Measurements from ENCODE around the gene ADAMTS6. TPM values are rescaled to one million over a fixed set of nuclear protein-coding genes. Genes with fewer than 3 reads are reported as not detected.
"Not testable (repeated sequence)": the region's sequence is repeated elsewhere in the genome, so short reads cannot be mapped to it uniquely, and the experiment has no call there.

ADAMTS6 gene
- total RNA-seq, 2 experiments from 2014 or later, result 2.8 to 4.0 TPM

GRCh38 chr5:65190328-65191053 lies 291.2 kb downstream of the ADAMTS6 start:
- DNase-seq (no peak), ATAC-seq (peak; percentile 77)
- Mint-ChIP-seq H3K9me3 (ENCODE audit: low read depth) (no peaks in the 10 kb centered on the region), H3K4me1 (peaks cover 9% of the 10 kb centered on the region), H3K4me3 (no peak overlapping the region), H3K27ac (no peak overlapping the region), H3K27me3 (no peaks in the 10 kb centered on the region), H3K36me3 (peaks cover 4% of the 10 kb centered on the region)
- CTCF ChIA-PET, result no interaction called here

GRCh38 chr5:65186646-65187227 lies 295.0 kb downstream of the ADAMTS6 start:
- no peak overlapping the region for H3K27ac Mint-ChIP-seq
- ATAC-seq, result no peak
- DNase-seq, result no peak
- H3K9me3 Mint-ChIP-seq (ENCODE audit: low read depth), result no peaks in the 10 kb centered on the region
- CTCF ChIA-PET, result no interaction called here
- no peaks in the 10 kb centered on the region for H3K27me3 Mint-ChIP-seq
- peaks cover 10% of the 10 kb centered on the region for H3K4me1 Mint-ChIP-seq
- no peak overlapping the region for H3K4me3 Mint-ChIP-seq
- H3K36me3 Mint-ChIP-seq, result peaks cover 4% of the 10 kb centered on the region

GRCh38 chr5:65185468-65185867 lies 296.3 kb downstream of the ADAMTS6 start:
- Mint-ChIP-seq H3K27me3 (peaks cover under 1% of the 10 kb centered on the region), H3K27ac (no peak overlapping the region), H3K36me3 (peaks cover 3% of the 10 kb centered on the region), H3K4me3 (no peak overlapping the region), H3K9me3 (ENCODE audit: low read depth) (no peaks in the 10 kb centered on the region), H3K4me1 (peaks cover 5% of the 10 kb centered on the region)
- CTCF ChIA-PET, result no interaction called here
- DNase-seq (no peak), ATAC-seq (no peak)

- H3K4me1 Mint-ChIP-seq, result peaks cover 1% of the 10 kb centered on the region
- DNase-seq, result no peak
- H3K27ac Mint-ChIP-seq, result no peak overlapping the region
- no peak for ATAC-seq
- H3K36me3 Mint-ChIP-seq, result peaks cover 3% of the 10 kb centered on the region
- H3K27me3 Mint-ChIP-seq, result peaks cover 2% of the 10 kb centered on the region
- H3K4me3 Mint-ChIP-seq, result no peak overlapping the region
- CTCF ChIA-PET, result no interaction called here
- H3K9me3 Mint-ChIP-seq (ENCODE audit: low read depth), result no peaks in the 10 kb centered on the region
Measured at GRCh38 chr5:65184780-65185179, 296.9 kb downstream of the ADAMTS6 start.

- H3K27me3 Mint-ChIP-seq, result peaks cover 16% of the 10 kb centered on the region
- H3K27ac Mint-ChIP-seq; CTCF ChIA-PET; DNase-seq; H3K9me3 Mint-ChIP-seq (ENCODE audit: low read depth); H3K4me1 Mint-ChIP-seq; H3K4me3 Mint-ChIP-seq; H3K36me3 Mint-ChIP-seq; ATAC-seq: not testable (repeated sequence)
Measured at GRCh38 chr5:65174231-65174630, 307.5 kb downstream of the ADAMTS6 start.

GRCh38 chr5:65173130-65173525 lies 308.6 kb downstream of the ADAMTS6 start:
- ATAC-seq (no peak), DNase-seq (no peak)
- Mint-ChIP-seq H3K36me3 (no peaks in the 10 kb centered on the region), H3K4me3 (no peak overlapping the region), H3K27ac (no peak overlapping the region), H3K4me1 (peaks cover 6% of the 10 kb centered on the region), H3K9me3 (ENCODE audit: low read depth) (no peaks in the 10 kb centered on the region), H3K27me3 (peaks cover 16% of the 10 kb centered on the region)
- CTCF ChIA-PET, result no interaction called here

GRCh38 chr5:65172486-65173129 lies 309.1 kb downstream of the ADAMTS6 start:
- no peaks in the 10 kb centered on the region for H3K36me3 Mint-ChIP-seq
- H3K27ac Mint-ChIP-seq, result no peak overlapping the region
- DNase-seq, result peak; percentile 68
- peak; percentile 71 for ATAC-seq
- H3K4me3 Mint-ChIP-seq, result no peak overlapping the region
- no peaks in the 10 kb centered on the region for H3K9me3 Mint-ChIP-seq (ENCODE audit: low read depth)
- CTCF ChIA-PET, result no interaction called here
- H3K4me1 Mint-ChIP-seq, result peaks cover 6% of the 10 kb centered on the region
- H3K27me3 Mint-ChIP-seq, result peaks cover 16% of the 10 kb centered on the region

GRCh38 chr5:65171645-65172044 lies 310.1 kb downstream of the ADAMTS6 start:
- H3K36me3 Mint-ChIP-seq, result no peaks in the 10 kb centered on the region
- H3K4me1 Mint-ChIP-seq, result peaks cover 6% of the 10 kb centered on the region
- no peak overlapping the region for H3K4me3 Mint-ChIP-seq
- ATAC-seq, result no peak
- H3K9me3 Mint-ChIP-seq (ENCODE audit: low read depth), result no peaks in the 10 kb centered on the region
- DNase-seq, result no peak
- no peak overlapping the region for H3K27ac Mint-ChIP-seq
- CTCF ChIA-PET, result no interaction called here
- peaks cover 16% of the 10 kb centered on the region for H3K27me3 Mint-ChIP-seq

- H3K36me3 Mint-ChIP-seq, result no peaks in the 10 kb centered on the region
- ATAC-seq (no peak), DNase-seq (no peak)
- H3K27me3 Mint-ChIP-seq, result peaks cover 6% of the 10 kb centered on the region
- no peak overlapping the region for H3K27ac Mint-ChIP-seq
- no peaks in the 10 kb centered on the region for H3K9me3 Mint-ChIP-seq (ENCODE audit: low read depth)
- CTCF ChIA-PET, result no interaction called here
- H3K4me1 Mint-ChIP-seq, result no peaks in the 10 kb centered on the region
- no peak overlapping the region for H3K4me3 Mint-ChIP-seq
Measured at GRCh38 chr5:65163698-65164097, 318.0 kb downstream of the ADAMTS6 start.

- CTCF ChIA-PET, result no interaction called here
- H3K4me1 Mint-ChIP-seq, result peaks cover 5% of the 10 kb centered on the region
- no peak overlapping the region for H3K4me3 Mint-ChIP-seq
- DNase-seq (no peak), ATAC-seq (no peak)
- no peak overlapping the region for H3K27ac Mint-ChIP-seq
- no peaks in the 10 kb centered on the region for H3K9me3 Mint-ChIP-seq (ENCODE audit: low read depth)
- H3K27me3 Mint-ChIP-seq, result peaks cover 10% of the 10 kb centered on the region
- no peaks in the 10 kb centered on the region for H3K36me3 Mint-ChIP-seq
Measured at GRCh38 chr5:65161655-65162054, 320.1 kb downstream of the ADAMTS6 start.

- H3K4me1 Mint-ChIP-seq, result peaks cover 5% of the 10 kb centered on the region
- peaks cover 10% of the 10 kb centered on the region for H3K27me3 Mint-ChIP-seq
- DNase-seq (no peak), ATAC-seq (no peak)
- H3K36me3 Mint-ChIP-seq, result no peaks in the 10 kb centered on the region
- CTCF ChIA-PET, result no interaction called here
- H3K27ac Mint-ChIP-seq, result no peak overlapping the region
- no peaks in the 10 kb centered on the region for H3K9me3 Mint-ChIP-seq (ENCODE audit: low read depth)
- no peak overlapping the region for H3K4me3 Mint-ChIP-seq
Measured at GRCh38 chr5:65157906-65158603, 323.7 kb downstream of the ADAMTS6 start.

GRCh38 chr5:65156933-65157332 lies 324.8 kb downstream of the ADAMTS6 start:
- DNase-seq (no peak), ATAC-seq (no peak)
- Mint-ChIP-seq H3K27ac (no peak overlapping the region), H3K9me3 (ENCODE audit: low read depth) (no peaks in the 10 kb centered on the region), H3K27me3 (peaks cover 10% of the 10 kb centered on the region), H3K4me3 (no peak overlapping the region), H3K36me3 (no peaks in the 10 kb centered on the region), H3K4me1 (peaks cover 5% of the 10 kb centered on the region)
- CTCF ChIA-PET, result no interaction called here

GRCh38 chr5:65152131-65152530 lies 329.6 kb downstream of the ADAMTS6 start:
- CTCF ChIA-PET, result no interaction called here
- DNase-seq, result no peak
- no peak for ATAC-seq

GRCh38 chr5:65151614-65152013 lies 330.1 kb downstream of the ADAMTS6 start:
- no peaks in the 10 kb centered on the region for H3K9me3 Mint-ChIP-seq (ENCODE audit: low read depth)
- no peak overlapping the region for H3K27ac Mint-ChIP-seq
- no peak overlapping the region for H3K4me3 Mint-ChIP-seq
- peaks cover 1% of the 10 kb centered on the region for H3K4me1 Mint-ChIP-seq
- no peaks in the 10 kb centered on the region for H3K36me3 Mint-ChIP-seq
- ATAC-seq, result no peak
- no peak for DNase-seq
- H3K27me3 Mint-ChIP-seq, result no peaks in the 10 kb centered on the region
- CTCF ChIA-PET, result no interaction called here

More at GRCh38 chr5:65152131-65152530, 329.6 kb downstream of the ADAMTS6 start:
- H3K4me1 Mint-ChIP-seq, result peaks cover 1% of the 10 kb centered on the region
- H3K27ac Mint-ChIP-seq, result no peak overlapping the region
- H3K4me3 Mint-ChIP-seq, result no peak overlapping the region
- no peaks in the 10 kb centered on the region for H3K9me3 Mint-ChIP-seq (ENCODE audit: low read depth)
- no peaks in the 10 kb centered on the region for H3K36me3 Mint-ChIP-seq
- H3K27me3 Mint-ChIP-seq, result no peaks in the 10 kb centered on the region
